ENCODE measurements around the gene ARL4C.

Gene ARL4C

DNA sequence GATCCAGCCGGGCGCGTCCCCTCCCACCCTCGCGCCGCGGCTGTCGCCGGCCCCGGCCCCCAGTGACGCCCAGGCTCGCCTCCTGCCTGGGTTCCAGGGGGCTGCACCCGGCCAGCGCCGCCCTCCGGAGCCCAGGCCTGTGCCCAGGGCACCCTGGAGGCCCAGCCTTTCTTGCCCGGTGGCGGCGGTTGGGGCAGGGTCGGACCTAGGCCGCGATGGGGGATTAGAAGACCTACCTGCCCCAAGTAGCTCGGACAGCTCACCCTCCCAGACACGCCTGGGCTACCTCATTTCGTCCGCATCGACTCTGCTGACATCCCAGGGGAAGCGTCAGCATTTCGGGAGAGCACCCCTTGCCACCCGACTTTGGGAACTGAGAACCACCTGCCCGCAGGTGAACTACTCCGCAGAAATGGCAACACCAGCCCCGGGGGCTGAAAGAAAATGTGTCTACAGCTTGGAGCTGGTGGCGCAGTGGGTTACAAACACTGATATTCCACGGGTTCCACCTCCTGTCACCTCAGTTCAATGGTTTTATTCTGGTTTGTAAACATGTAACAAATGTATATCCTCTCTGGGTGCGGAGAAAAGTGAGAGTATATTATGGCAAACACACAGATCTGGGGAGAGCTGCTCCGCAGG, 834 bp upstream of the ARL4C start:
- DNase-seq: no peak

DNA sequence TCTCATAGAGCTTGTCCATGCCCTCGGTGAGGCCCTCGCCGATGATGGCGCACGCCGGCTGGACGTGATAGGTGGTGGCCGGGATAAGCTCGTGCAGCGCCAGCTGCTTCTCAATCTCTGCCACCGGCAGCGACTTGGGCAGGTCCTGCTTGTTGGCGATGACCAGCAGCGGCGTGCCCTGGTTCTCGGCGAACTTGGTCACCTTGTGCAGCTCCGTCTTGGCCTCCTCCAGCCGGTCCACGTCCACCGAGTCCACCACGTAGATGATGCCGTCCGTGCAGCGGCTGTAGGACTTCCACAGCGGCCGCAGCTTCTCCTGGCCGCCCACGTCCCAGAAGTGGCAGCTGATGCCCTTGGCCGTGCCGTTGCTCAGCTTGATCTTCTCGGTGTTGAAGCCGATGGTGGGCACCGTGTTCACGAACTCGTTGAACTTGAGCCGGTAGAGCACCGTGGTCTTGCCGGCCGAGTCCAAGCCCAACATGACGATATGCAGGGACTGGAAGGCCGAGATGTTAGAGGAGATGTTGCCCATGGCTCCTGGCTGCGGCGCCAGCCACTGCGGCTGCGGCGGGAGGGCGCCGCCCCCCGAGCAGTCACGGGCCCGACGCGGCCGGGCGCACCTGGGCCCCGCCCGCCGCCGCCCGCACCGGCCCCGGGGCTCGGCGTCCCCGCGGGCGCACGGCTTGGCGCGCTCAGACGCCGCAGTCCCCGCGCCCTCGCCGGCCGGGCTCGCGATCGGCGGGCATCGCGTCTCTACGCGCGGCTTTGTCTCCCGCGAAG, 636 bp downstream of the ARL4C start:
- DNase-seq: peak; percentile 11

DNA sequence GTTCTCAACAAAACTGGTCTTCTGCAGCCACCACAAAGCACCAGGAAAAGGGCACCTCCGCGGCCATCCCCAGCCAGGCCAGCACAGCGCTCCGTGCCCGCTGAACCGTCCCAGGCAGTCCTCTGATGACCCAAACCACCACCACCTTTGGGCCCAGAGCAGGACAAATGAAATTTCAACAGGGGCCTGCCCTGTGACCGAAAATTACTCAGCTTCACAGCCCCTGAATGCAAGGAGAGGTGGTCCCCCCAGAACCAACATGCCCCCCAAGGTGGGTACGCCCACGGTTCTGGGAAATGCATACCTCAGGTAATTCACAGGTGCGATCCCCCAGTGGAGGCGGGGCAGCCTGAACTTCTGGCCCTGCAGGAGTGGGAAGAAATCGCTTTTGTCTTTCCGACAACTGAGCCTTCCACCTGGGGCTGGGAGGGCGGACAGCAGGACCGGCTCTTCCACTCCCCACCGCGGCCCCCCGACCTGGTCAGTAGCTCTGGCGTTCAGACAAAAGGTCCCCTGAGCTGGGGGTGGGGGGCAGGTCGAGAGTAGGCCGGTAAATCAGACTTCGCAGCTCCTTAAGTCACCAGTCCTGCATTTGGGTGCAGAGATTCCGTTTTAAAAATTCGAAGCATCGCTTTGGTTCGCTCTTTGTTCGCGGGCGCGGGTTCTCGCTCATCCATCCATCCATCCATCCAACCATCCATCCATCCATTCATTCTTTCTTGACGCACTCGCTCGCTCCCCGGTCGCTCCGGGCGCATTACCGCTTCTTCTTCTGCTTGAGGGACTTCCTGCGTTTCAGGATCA, 1.4 kb downstream of the ARL4C start:
- peak; percentile 32 for DNase-seq

DNA sequence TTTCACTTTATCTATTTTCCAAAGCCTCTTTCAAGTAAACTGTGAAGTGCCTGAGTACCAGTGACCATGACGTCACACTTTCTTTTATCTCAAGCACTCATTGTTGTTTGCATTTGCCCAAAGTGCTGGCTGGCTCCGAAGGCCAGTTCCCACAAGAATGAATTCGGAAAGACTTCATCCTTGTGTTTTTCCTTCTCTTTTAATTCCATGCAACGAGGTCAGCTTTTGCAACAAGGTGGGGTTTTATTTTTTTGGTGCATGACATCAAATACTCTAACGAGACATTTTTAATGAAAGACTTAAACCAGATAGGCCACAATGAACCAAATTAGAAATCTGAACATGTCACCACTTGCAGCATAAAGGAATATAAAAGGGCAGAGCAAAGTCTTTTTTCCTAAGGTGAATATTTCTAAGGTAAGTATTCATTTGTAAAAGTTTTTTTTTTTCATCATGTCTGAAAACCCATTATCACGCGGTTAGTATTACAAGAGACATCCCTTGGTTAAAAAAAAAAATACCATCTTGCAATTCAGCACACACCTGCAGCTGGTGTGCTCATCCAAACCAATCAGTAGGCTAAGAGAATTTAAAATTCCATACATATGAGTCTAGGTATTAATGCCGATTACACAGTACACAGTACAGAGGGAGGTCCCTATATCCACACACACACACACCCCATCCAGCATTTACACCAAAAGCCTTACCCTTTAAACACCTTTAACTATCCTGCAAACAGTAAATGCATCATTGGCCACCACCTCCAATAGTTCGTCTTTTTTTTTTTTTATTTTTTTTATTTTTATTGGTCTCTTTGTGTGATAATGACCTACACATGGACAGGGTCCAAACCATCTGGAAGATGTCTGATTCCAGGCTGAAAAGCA, 2.3 kb downstream of the ARL4C start:
- peak; percentile 30 for DNase-seq

DNA sequence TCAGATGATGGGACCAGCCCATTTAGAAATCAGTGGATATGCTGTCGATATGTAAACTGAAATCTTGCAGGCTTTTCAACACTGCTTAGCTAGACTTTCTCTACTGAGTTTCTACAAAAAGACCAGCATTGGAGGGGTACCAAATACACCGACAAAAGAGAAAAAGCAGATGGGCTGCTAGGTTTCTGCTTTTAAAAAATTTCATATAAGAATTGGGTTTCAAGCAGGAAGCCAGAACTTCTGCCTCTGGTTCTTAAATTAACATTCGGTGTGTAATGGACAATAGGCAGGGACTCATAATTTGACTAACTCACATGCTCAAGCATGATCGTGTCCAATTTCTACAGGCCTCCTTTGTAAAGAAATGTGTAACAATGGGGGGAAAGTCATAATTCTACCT, 3.1 kb downstream of the ARL4C start:
- DNase-seq: no peak

DNA sequence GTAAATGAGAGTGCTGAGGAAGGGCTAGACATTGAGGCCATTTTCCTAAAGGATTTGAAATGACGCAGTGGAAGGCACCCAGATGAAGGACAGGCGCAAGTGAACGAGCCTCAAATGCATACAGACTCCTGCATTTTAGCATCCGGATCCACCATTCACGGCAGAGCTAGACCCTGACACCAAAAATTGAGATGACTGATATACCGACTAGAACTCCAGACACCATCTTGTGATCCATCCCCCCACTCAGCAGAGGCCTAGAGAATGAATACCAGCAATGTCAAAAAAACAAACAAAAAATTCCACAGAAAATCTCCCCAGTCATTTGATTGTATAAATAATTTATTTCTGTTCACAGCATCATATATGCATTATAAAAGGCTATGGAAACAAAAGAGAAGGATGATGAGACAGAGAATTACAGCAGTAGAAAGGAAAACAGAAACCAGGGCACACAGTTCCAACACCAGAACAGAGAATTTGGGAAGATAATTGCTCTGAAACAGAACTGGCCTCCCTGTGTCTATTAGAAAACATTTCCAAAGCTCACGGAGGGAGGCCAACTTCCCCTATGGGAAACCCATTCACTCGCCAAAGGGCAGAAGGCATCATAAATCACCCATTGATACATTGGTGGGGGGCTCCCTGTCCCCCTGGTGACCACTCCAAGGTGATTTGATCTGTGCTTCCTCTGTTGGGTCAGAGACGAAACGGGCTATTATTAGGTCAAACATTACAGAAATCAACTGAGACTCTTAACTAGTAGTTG, 4.0 kb downstream of the ARL4C start:
- DNase-seq: no peak

DNA sequence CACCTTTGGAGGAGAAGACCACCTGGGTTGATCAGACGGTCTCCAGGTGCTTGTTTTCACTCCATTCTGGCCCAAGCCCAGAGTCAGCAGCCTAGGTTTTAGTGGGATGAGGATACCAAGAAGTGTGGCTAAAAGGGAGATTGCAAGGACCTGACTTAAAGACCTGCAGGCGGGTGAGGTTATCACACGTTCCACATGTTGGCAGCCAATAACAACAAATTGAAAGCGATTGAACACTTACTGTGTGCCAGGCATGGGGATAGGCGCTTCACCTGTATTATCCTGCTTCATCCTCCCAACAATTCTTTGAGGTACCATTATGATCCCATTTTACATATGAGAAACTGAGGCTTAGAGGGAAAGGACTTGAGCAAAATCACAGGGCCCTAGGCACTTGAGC, 5.0 kb downstream of the ARL4C start:
- DNase-seq: no peak

DNA sequence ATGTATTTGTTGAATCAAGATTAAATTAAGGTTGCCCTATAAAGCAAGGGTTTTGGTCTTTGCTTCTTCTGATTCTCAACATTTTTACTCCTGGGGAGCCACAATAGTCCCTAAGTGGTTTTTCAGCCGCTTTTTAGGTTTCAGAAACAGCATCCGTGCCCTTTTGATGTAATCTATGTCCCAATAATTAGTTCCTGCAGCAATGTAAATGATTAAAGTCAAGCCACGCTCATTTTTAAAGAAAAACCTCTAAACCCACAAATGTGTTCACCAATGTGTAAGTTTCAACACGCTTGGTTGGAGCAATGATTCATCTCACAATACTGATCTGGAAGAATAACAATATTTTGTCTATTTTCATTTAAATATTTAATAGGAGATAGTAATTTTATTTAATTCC, 5.6 kb downstream of the ARL4C start:
- no peak for DNase-seq

DNA sequence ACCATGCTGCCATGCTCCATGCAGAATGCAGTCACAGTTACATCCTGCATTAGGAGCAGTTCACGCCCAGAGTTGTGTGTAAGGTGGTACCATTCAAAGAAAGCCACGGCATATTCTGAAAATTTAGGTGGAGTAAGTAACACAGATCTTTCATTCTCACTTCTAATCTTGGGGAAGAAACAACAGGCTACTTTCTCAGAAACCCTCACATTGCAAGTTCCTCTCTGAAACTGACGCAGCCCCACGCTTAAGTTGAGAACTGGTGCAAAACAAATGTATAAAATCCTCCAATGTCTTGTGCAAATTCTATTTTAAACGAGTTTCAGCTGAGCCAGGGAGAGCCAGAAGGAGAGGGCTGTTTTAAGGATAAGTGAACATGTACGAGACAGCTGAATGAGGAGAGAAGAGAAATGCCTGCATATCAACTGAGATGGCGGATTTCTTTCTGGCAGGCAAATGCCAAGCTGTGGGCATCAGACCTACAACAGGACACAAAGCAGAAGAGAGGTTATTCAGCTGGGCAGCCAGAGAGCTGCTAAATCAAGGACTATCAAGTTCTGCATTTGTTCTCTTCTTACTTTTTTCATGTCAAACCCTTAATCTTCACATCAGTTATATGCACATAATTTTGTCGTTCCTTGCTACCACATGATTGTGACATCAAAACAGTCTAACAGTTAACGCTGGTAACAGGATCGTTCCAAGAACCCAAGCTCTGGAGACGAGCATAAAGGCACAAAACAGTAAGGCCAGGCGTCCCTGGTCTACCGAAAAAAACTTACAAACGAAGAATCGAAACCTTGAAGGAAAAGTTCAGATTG, 6.4 kb downstream of the ARL4C start:
- DNase-seq: no peak

DNA sequence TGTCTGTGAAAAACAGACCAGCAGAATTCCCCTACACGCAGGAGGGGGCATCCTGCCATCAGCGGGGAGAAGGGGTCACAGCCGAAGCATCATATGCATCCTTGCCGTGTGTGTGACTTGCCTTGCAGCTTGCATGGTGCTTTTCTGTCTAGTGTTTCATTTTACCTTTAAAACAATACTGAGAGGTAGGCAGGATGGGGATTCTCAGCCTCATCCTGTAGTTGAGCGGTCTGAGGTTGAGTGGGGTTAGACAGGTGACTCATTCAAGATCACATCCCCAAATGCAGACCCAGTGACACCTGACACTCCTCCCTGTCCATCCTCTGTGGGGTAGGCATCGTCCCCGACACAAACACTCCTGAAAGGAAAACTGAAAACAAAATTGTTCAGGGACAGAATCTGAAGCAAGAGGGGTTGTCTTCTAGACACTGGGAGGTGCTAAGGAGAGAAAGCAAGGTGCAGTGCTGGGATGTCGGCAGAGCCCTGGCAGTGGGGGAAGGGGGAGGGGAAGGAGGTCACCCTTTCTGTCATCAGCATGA, 7.9 kb downstream of the ARL4C start:
- no peak for DNase-seq

DNA sequence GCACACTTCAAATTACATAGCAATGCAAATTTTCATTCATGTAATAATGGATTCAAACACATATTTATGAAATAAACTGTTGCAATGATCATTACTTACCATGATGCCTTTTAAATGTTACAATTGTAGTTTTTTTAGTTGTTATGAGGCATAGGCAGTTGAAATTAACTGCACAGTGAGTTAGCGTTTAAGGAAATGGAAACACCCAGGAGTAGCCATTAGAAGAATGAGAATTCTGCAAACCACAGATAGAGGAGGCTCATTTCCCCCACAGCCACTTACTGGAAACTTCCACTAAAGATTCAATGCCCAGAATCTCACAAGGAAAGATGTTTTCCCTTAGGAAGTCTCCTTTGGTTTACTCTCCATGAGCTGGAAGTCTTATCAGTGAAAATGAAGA, 8.4 kb downstream of the ARL4C start:
- DNase-seq: no peak

DNA sequence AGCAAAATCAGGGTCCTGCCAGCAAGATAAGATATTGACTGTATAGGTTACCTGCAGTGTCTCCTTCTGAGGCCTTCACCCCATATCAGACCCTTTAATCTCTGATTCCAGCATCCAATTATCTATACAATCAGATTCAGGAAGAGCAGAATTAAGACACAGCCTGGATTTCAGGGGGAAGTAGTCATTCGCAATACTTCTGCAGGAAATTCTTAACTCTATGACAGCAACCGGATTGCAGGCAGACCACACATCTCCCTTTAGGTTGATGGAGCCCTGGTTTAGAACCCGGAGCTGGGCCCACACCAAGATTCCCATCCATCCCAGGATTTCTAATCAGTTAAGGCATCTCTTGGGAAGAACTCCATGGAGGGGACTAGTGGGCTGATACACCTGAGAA, 9.5 kb downstream of the ARL4C start:
- no peak for DNase-seq

DNA sequence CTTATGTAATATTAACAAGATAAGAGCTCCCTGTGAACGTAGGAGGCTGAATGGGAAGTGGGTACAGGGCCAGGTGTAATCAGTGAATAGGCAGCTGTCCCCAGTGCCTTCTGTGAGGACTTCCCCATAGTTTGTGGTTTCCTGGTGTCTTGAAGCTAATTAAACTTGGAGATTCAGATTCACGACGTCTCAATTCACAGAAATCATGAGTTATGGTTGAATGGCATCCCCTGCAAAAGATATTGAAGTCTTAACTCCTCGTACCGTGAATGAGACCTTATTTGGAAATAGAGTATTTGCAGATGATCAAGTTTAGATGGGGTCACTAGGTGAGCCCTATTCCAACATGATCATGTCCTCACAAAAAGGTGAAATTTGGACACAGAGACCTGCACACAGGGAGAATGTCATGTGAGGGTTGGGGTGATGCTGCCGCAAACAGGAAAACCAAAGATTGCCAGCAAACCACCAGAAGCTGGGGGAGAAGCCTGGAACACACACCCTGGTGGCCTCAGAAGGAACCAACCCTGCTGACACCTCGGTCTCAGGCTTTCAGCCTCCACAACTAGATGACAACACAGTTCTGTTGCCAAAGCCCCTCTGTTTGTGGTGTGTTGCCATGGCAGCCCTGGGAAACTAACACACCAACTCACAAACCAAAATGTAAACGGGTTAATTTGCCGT, 13.2 kb downstream of the ARL4C start:
- peak; percentile 5 for DNase-seq

DNA sequence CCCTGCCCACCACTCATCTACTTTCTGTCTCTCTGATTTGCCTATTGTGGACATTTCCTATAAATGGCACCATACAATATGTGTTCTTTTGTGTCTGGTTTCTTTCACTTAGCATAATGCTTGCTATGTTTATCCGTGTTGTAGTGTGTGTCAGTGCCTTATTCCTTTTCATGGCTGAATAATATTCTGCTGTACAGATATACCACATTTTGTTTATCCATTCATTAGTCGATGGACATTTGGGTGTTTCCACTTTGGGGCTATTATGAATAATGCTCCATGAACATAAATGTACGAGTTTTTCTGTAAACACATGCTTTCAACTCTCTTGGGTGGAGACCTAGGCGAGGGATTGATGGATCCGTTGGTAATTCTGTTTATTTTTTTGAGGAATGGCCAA, 15.6 kb downstream of the ARL4C start:
- no peak for DNase-seq

DNA sequence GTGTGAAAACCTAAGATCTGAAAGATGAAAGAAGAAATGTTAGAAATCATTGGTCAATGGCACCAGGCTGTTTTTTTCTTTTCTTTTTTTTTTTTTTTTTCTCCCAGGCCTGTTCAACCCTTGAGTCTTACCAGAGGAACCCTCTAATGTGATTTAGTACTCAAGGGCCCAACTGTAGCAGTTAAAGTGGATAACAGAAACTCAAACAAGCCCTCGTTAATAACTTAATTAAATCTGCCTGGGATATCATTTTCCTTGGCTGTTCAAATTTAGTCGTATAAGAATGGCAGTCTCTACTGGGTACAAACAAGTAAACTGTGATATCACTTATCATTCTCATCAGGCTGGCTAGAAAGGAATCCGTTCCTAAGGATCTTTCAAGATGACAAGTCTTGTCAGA, 16.5 kb downstream of the ARL4C start:
- no peak for DNase-seq

DNA sequence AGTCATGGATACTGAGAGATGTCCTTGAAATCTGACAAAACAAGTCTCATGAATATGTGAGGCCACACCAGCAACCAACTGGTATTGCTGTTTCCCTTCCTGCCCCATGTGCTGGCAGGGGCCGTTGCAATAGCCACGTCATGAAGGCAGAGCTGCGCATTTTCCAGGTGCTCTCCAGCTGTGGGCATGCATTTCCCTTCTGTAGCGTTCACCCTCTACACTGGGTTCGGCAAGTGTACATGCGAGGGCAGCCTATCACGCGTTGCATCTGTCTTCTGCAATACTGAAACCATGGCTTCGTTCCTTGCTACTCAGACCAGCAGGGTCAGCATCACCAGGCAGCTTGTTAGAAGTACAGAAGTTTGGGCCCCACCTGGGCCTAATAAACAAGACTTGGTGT, 17.4 kb downstream of the ARL4C start:
- DNase-seq: no peak

DNA sequence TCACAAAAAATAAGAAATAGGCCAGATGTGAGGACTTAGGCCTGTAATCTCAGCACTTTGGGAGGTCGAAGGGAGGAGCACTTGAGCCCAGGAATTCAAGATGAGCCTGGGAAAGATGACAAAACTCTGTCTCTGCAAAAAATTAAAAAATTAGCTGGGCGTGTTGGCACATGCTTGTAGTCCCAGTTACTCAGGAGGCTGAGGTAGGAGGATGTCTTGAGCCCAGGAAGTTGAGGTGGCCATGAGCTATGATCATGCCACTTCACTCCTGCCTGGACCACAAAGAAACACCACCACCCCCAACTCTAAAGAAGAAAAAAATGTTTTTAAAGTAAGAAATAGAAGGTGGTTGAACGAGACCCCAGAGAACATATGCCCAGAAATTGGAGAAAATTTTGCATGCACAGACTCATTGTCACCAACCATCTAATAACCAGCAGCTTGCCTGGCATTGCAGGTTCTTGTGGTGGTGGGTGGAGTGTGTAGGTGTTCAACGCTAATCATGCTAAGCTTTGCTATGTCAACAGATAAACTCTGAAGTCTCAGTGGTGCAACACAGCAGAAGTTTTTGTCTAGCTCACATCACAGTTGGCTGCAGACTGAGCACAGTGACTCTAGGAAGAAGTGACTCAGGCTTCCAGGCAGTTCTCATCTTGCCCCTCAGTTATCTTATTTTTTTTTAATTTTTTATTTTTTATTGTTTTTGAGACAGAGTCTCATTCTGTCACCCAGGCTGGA, 18.6 kb downstream of the ARL4C start:
- no peak for DNase-seq

DNA sequence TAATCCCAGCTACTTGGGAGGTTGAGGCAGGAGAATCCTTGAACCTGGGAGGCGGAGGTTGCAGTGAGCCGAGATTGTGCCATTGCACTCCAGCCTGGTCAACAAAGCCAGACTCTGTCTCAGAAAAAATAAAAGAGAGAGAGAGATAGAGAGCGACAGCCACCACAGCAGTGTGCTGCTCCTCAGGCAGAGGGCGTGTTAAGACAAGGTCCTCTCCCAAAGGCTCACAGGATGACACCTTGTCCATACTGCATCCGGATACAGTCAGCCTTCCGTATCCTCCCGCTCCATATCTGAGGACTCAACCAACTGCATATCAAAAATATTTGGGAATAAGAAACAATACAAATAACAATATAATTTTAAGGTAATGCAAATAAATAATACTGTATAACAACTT, 20.1 kb downstream of the ARL4C start:
- no peak for DNase-seq

DNA sequence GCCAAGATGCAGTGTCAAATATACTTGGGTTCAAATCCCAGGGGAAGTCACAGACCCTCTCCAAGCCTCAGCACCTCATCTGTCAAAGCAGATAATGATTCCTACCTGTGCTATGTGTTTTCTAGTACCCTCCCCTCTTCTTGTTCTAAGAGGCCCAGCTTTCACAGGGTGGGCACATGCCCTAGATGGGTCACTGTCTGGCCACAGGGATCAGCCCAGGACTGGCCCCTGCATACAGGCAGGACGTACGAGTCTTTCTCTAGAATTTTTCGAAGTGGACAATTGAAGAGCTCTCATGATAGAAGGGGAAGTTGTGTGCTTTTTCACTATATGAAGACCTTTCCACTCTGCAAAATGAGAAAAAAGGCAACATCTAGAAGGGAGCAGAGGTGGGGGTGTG, 22.2 kb downstream of the ARL4C start:
- DNase-seq: no peak

DNA sequence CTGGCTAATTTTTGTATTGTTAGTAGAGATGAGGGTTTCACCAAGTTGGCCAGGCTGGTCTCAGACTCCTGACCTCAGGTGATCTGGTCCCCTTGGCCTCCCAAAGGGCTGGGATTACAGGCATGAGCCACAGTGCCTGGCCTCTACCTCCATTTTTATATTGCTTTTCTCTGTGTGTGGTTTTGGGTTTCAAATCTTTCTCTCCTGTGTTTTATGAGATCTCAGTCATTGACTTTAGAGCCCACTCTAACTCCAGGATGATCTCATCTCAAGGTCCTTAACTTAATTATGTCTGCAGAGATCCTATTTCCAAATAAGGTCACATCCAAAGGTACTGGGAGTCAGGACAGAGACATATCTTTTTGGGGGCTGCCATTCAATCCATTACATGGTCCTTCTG, 24.7 kb downstream of the ARL4C start:
- DNase-seq: no peak
